ENCODE data around the gene MAGEA9B.

GRCh38 chrX:149540131-149540620 is 47.1 kb downstream of the MAGEA9B start:
- TF ChIP-seq POLR2A (IDR thresholded peaks at IDR 0.05; ENCODE audit: low read length) (no peak), GATA1 (IDR thresholded peaks at IDR 0.05; ENCODE audit: low read depth, low read length) (no peak)

All from erythroblast (primary cell).